ENCODE measurements around the gene PLCL1.

- TF ChIP-seq CTCF (IDR thresholded peaks at IDR 0.05 in 8 of 11, conservative IDR thresholded peaks at IDR 0.05 in 3 of 11) = no peak
- TF ChIP-seq POLR2A (IDR thresholded peaks at IDR 0.05) = no peak
Measured at GRCh38 chr2:198055716-198056115, 251.3 kb downstream of the PLCL1 start.
